SK-N-SH (cell line): Measurements from ENCODE around the gene MINDY4.

ENCODE experiments used
- ELF1 ChIP-seq: IDR thresholded peaks from 2 replicates; pipeline ENCODE4 v1.4.0; 2012
- EP300 ChIP-seq, 2 experiments: IDR thresholded peaks; 2 replicates each; pipeline versions ENCODE4 v1.4.0 to v1.6.1; 2012; ENCODE audit warnings: borderline replicate concordance in 1 of 2, low read depth in 1 of 2, low read length in 1 of 2
- GATA2 ChIP-seq: sonication (generic); formaldehyde crosslinking; IDR thresholded peaks from 2 replicates; pipeline ENCODE4 v1.5.0; 2020; ENCODE audit warnings: mild to moderate bottlenecking, missing genetic modification reagents
- RCOR1 ChIP-seq: fragments of 150-350 bp; IDR thresholded peaks from 2 replicates; pipeline ENCODE4 v1.6.1; 2017; ENCODE audit warnings: antibody characterized with exemption, low read length
- SIN3A ChIP-seq: IDR thresholded peaks from 2 replicates; pipeline ENCODE4 v1.6.1; 2012; ENCODE audit warnings: low read depth, mild to moderate bottlenecking, low read length, moderate library complexity, borderline replicate concordance
- SMC3 ChIP-seq: IDR thresholded peaks from 2 replicates; pipeline ENCODE4 v1.6.1; 2012; ENCODE audit warnings: low read depth, low read length, improper control_type of control experiment
- TAF1 ChIP-seq: IDR thresholded peaks from 2 replicates; pipeline ENCODE4 v1.6.1; 2012; ENCODE audit warnings: low read depth, mild to moderate bottlenecking, low read length, moderate library complexity, borderline replicate concordance
- TEAD4 ChIP-seq: IDR thresholded peaks from 2 replicates; pipeline ENCODE4 v1.4.0; 2012; ENCODE audit warnings: mild to moderate bottlenecking, borderline replicate concordance; ENCODE audit not compliant: insufficient read depth
- TF ChIP-seq, protein P1 (sequence below): fragments of 200-600 bp; sonication (generic); IDR thresholded peaks from 2 replicates; pipeline ENCODE4 v1.6.1; 2017; ENCODE audit warnings: antibody characterized with exemption, mild to moderate bottlenecking, moderate library complexity
- TF ChIP-seq, protein P2 (sequence below): IDR thresholded peaks from 2 replicates; pipeline ENCODE4 v1.4.0; 2012; ENCODE audit warnings: low read depth, borderline replicate concordance
- TF ChIP-seq, protein P3 (sequence below): IDR thresholded peaks from 2 replicates; pipeline ENCODE4 v1.6.1; 2012; ENCODE audit warnings: mild to moderate bottlenecking, low read depth, low read length, moderate library complexity
- TF ChIP-seq, protein P4 (sequence below): fragments of 150-350 bp; IDR thresholded peaks from 2 replicates; pipeline ENCODE4 v1.6.1; 2017; ENCODE audit warnings: antibody characterized with exemption, low read length, low read depth, borderline replicate concordance
- TF ChIP-seq, protein P5 (sequence below): IDR thresholded peaks from 2 replicates; pipeline ENCODE4; 2012
- TF ChIP-seq, protein P6 (sequence below): IDR thresholded peaks from 2 replicates; pipeline ENCODE4 v1.4.0; 2012; ENCODE audit warnings: low read depth

DNA sequence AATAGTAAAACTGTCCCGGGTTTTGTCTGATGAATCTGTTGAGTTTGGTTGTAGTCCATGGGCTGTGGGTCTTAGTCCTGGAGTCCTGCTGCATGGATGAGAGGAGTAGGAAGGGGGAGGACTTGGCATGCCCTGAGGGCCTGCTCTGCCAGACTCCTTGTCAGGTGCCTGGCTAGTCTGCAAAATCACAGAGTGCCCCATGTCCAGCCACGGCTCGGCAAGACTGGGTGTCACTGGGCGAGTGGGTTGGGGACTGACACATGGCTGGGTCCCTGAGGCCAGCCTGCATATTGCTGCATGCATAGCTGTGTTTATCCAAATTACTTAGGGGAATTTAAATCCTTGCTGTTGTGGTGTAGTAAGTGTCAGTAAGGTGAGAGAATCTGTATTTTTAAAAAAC is 9.7 kb downstream of the MINDY4 start:
- no peak for TF ChIP-seq TEAD4
- TF ChIP-seq, protein P1, sequence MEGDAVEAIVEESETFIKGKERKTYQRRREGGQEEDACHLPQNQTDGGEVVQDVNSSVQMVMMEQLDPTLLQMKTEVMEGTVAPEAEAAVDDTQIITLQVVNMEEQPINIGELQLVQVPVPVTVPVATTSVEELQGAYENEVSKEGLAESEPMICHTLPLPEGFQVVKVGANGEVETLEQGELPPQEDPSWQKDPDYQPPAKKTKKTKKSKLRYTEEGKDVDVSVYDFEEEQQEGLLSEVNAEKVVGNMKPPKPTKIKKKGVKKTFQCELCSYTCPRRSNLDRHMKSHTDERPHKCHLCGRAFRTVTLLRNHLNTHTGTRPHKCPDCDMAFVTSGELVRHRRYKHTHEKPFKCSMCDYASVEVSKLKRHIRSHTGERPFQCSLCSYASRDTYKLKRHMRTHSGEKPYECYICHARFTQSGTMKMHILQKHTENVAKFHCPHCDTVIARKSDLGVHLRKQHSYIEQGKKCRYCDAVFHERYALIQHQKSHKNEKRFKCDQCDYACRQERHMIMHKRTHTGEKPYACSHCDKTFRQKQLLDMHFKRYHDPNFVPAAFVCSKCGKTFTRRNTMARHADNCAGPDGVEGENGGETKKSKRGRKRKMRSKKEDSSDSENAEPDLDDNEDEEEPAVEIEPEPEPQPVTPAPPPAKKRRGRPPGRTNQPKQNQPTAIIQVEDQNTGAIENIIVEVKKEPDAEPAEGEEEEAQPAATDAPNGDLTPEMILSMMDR = no peak
- no peak; a peak in 1 of 4 replicates for TF ChIP-seq EP300 (IDR thresholded peaks at IDR 0.05; ENCODE audit: borderline replicate concordance in 1 of 2, low read depth in 1 of 2, low read length in 1 of 2)
- no peak for TF ChIP-seq TAF1
- TF ChIP-seq, protein P2, sequence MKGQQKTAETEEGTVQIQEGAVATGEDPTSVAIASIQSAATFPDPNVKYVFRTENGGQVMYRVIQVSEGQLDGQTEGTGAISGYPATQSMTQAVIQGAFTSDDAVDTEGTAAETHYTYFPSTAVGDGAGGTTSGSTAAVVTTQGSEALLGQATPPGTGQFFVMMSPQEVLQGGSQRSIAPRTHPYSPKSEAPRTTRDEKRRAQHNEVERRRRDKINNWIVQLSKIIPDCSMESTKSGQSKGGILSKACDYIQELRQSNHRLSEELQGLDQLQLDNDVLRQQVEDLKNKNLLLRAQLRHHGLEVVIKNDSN = no peak
- no peak for TF ChIP-seq GATA2
- no peak for TF ChIP-seq ELF1
- TF ChIP-seq RCOR1 = no peak
- TF ChIP-seq SIN3A = no peak
- TF ChIP-seq, protein P3, sequence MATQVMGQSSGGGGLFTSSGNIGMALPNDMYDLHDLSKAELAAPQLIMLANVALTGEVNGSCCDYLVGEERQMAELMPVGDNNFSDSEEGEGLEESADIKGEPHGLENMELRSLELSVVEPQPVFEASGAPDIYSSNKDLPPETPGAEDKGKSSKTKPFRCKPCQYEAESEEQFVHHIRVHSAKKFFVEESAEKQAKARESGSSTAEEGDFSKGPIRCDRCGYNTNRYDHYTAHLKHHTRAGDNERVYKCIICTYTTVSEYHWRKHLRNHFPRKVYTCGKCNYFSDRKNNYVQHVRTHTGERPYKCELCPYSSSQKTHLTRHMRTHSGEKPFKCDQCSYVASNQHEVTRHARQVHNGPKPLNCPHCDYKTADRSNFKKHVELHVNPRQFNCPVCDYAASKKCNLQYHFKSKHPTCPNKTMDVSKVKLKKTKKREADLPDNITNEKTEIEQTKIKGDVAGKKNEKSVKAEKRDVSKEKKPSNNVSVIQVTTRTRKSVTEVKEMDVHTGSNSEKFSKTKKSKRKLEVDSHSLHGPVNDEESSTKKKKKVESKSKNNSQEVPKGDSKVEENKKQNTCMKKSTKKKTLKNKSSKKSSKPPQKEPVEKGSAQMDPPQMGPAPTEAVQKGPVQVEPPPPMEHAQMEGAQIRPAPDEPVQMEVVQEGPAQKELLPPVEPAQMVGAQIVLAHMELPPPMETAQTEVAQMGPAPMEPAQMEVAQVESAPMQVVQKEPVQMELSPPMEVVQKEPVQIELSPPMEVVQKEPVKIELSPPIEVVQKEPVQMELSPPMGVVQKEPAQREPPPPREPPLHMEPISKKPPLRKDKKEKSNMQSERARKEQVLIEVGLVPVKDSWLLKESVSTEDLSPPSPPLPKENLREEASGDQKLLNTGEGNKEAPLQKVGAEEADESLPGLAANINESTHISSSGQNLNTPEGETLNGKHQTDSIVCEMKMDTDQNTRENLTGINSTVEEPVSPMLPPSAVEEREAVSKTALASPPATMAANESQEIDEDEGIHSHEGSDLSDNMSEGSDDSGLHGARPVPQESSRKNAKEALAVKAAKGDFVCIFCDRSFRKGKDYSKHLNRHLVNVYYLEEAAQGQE = no peak
- TF ChIP-seq, protein P4, sequence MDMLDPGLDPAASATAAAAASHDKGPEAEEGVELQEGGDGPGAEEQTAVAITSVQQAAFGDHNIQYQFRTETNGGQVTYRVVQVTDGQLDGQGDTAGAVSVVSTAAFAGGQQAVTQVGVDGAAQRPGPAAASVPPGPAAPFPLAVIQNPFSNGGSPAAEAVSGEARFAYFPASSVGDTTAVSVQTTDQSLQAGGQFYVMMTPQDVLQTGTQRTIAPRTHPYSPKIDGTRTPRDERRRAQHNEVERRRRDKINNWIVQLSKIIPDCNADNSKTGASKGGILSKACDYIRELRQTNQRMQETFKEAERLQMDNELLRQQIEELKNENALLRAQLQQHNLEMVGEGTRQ = no peak
- TF ChIP-seq SMC3 = no peak
- TF ChIP-seq, protein P5, sequence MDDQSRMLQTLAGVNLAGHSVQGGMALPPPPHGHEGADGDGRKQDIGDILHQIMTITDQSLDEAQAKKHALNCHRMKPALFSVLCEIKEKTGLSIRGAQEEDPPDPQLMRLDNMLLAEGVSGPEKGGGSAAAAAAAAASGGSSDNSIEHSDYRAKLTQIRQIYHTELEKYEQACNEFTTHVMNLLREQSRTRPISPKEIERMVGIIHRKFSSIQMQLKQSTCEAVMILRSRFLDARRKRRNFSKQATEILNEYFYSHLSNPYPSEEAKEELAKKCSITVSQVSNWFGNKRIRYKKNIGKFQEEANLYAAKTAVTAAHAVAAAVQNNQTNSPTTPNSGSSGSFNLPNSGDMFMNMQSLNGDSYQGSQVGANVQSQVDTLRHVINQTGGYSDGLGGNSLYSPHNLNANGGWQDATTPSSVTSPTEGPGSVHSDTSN = no peak
- TF ChIP-seq, protein P6, sequence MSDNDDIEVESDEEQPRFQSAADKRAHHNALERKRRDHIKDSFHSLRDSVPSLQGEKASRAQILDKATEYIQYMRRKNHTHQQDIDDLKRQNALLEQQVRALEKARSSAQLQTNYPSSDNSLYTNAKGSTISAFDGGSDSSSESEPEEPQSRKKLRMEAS = no peak
